Measurements from ENCODE around the gene DDX3X. TPM values are rescaled to one million over a fixed set of nuclear protein-coding genes. Genes with fewer than 3 reads are reported as not detected.

The DDX3X gene
- polyA plus RNA-seq, 1 of the 3 experiments (the other 2 are of a cell fraction): 30.9 TPM

DNA sequence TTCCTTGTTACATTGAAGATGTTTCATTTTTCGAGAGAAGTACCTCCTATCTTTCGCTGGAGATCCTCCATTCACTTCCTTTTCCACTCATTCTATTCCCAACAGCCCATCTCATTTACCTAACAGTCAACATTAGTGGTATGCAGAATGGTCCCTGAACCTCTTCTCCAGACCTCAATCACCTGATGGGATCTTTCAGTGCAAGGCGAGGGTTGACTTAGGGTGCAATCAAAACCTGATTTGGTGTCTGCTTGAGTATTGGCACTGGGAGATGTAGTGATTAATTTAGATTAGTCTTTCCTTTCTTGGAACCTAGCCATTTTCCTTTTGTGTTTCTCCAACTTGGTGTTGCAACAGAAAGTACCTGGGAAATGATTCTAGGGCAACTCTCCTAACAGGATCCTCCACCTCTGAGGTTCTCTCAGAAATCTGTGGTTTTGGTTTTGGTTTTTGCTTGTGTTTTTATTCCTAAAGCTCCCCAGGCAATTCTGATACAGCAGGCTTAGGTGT, 18.4 kb downstream of the DDX3X start:
- no peak overlapping the region for H2AFZ ChIP-seq (ENCODE audit: low read depth)
- H3K4me2 ChIP-seq: no peak overlapping the region
- H3K9ac ChIP-seq: no peak overlapping the region
- ChIA-PET POLR2A (no interaction called here), CTCF (no interaction called here)
- TF ChIP-seq SIN3A (IDR thresholded peaks at IDR 0.05; ENCODE audit: borderline replicate concordance, low read depth, low read length): 0 out of 2 replicates have a peak, but pooled peaks have one; percentile 36
- no peak for TF ChIP-seq RXRA (IDR thresholded peaks at IDR 0.05; ENCODE audit: borderline replicate concordance, low read depth)
- no peak for TF ChIP-seq TCF12 (IDR thresholded peaks at IDR 0.05)
- TF ChIP-seq GABPA (IDR thresholded peaks at IDR 0.05; ENCODE audit: low read depth): no peak
- no peak for TF ChIP-seq TAF1 (IDR thresholded peaks at IDR 0.05; ENCODE audit: borderline replicate concordance, low read depth, low read length)
- no peak for TF ChIP-seq NRF1 (IDR thresholded peaks at IDR 0.05; ENCODE audit: low read depth, low read length)
- H3K4me1 ChIP-seq (ENCODE audit: control insufficient read depth in 1 of 2, insufficient read depth in 2 of 2, low read depth in 1 of 2, low read length in 1 of 2): peaks cover 2 to 9% of the 10 kb centered on the region in 2 experiments; a peak in 1 of 4 replicates
- DNase-seq: no peak
- H3K27me3 ChIP-seq (ENCODE audit: insufficient read depth): no peaks in the 10 kb centered on the region
- no peaks in the 10 kb centered on the region for H3K9me2 ChIP-seq
- WGBS (ENCODE audit: low lambda C conversion rate): 75% methylated on average over 3 of the region's 3 CpGs
- H3K27ac ChIP-seq (ENCODE audit: low read depth in 2 of 2, low read length in 1 of 2): no peak overlapping the region
- peaks cover 43% of the 10 kb centered on the region for H4K20me1 ChIP-seq (ENCODE audit: insufficient read depth)
- H3K9me3 ChIP-seq: no peaks in the 10 kb centered on the region
- H3K36me3 ChIP-seq (replicated peaks in 1 of 2; ENCODE audit: control insufficient read depth in 1 of 2, insufficient read depth in 2 of 2, low read length in 1 of 2): peaks cover 33 to 38% of the 10 kb centered on the region in 2 experiments
- H3K79me2 ChIP-seq (ENCODE audit: insufficient read depth): peaks cover 8% of the 10 kb centered on the region; the same call in 1 of the 2 replicates
- H3F3A ChIP-seq (replicated peaks; ENCODE audit: insufficient read depth): peaks cover 50% of the 10 kb centered on the region
- no peak overlapping the region for H3K4me3 ChIP-seq (ENCODE audit: low read depth in 2 of 2, low read length in 1 of 2)

DNA sequence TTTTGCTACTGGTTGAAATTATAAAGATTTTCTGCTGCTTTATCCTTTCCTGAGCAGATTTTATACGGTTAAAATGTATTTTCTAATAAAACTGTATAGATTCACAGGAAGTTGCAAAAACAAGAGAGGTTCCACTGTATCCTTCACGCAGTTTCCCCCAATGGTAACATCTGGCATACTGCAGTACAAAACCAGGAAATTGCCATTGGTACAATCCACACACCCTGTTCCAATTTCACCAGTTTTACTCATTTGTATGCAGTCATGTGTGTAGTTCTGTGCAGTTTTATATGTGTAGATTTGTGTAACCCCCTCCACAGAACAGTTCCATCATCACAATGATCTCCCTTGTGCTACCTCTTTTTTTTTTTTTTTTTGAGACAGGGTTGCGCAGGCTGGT, 20.0 kb downstream of the DDX3X start:
- no peaks in the 10 kb centered on the region for H3K9me2 ChIP-seq
- TF ChIP-seq, protein P1, sequence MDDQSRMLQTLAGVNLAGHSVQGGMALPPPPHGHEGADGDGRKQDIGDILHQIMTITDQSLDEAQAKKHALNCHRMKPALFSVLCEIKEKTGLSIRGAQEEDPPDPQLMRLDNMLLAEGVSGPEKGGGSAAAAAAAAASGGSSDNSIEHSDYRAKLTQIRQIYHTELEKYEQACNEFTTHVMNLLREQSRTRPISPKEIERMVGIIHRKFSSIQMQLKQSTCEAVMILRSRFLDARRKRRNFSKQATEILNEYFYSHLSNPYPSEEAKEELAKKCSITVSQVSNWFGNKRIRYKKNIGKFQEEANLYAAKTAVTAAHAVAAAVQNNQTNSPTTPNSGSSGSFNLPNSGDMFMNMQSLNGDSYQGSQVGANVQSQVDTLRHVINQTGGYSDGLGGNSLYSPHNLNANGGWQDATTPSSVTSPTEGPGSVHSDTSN (IDR thresholded peaks at IDR 0.05): no peak
- TF ChIP-seq GATA2 (CRISPR knock-in tag; IDR thresholded peaks at IDR 0.05) (no peak), MXI1 (IDR thresholded peaks at IDR 0.05; ENCODE audit: low read depth, low read length) (no peak), RAD21 (IDR thresholded peaks at IDR 0.05; ENCODE audit: low read length) (no peak), GABPA (IDR thresholded peaks at IDR 0.05; ENCODE audit: low read depth) (no peak), EZH2phosphoT487 (IDR thresholded peaks at IDR 0.05; ENCODE audit: borderline replicate concordance, low read depth) (no peak)
- WGBS (ENCODE audit: low lambda C conversion rate): 83% methylated on average over 3 of the region's 3 CpGs
- peaks cover 35% of the 10 kb centered on the region for H3F3A ChIP-seq (replicated peaks; ENCODE audit: insufficient read depth)
- no peaks in the 10 kb centered on the region for H3K27me3 ChIP-seq (ENCODE audit: insufficient read depth)
- peaks cover 27% of the 10 kb centered on the region for H4K20me1 ChIP-seq (ENCODE audit: insufficient read depth)
- POLR2A ChIA-PET: no interaction called here
- peaks cover 17 to 24% of the 10 kb centered on the region in 2 experiments for H3K36me3 ChIP-seq (replicated peaks in 1 of 2; ENCODE audit: control insufficient read depth in 1 of 2, insufficient read depth in 2 of 2, low read length in 1 of 2)
- CTCF ChIA-PET: interaction anchor here (1.2 kb wide), 1 partner anchor 12 kb away, joined by 3 read pairs; no protein-coding TSS in a partner anchor
- H3K79me2 ChIP-seq (ENCODE audit: insufficient read depth): no peaks in the 10 kb centered on the region
- H3K27ac ChIP-seq (ENCODE audit: low read depth in 2 of 2, low read length in 1 of 2): no peak overlapping the region
- H3K9me3 ChIP-seq: no peaks in the 10 kb centered on the region
- H3K9ac ChIP-seq: no peak overlapping the region
- H3K4me1 ChIP-seq (ENCODE audit: control insufficient read depth in 1 of 2, insufficient read depth in 2 of 2, low read depth in 1 of 2, low read length in 1 of 2): peaks cover 2 to 9% of the 10 kb centered on the region in 2 experiments; a peak in 1 of 4 replicates
- H3K4me2 ChIP-seq: no peak overlapping the region
- no peak for DNase-seq
- no peak overlapping the region for H3K4me3 ChIP-seq (ENCODE audit: low read depth in 2 of 2, low read length in 1 of 2)
- H2AFZ ChIP-seq (ENCODE audit: low read depth): no peak overlapping the region

DNA sequence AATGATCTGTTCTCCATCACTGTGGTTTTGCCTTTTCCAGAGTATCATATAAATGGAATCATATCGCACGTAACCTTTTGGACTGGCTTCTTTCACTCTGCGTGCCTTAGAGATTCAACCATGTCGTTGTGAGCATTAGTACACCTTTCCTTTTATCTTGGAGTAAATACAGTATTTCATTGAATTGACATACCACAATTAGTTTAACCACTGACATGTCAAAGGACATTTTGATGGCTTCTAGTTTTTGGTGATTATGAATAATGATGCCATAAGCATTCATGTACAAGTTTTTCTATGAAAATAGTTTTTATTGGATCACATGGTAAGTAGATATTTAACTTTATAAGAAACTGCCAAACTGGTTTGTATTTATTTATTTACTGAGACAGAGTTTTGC, 35.2 kb downstream of the DDX3X start:
- Histone ChIP-seq H3K79me2 (ENCODE audit: insufficient read depth) (no peaks in the 10 kb centered on the region), H3K36me3 (replicated peaks in 1 of 2; ENCODE audit: control insufficient read depth in 1 of 2, insufficient read depth in 2 of 2, low read length in 1 of 2) (no peaks in the 10 kb centered on the region), H3K27me3 (ENCODE audit: insufficient read depth) (peaks cover 4% of the 10 kb centered on the region; the same call in 1 of the 2 replicates), H3K4me2 (no peak overlapping the region), H3K4me3 (ENCODE audit: low read depth in 2 of 2, low read length in 1 of 2) (no peak overlapping the region), H3K9me2 (no peaks in the 10 kb centered on the region), H4K20me1 (ENCODE audit: insufficient read depth) (no peaks in the 10 kb centered on the region), H3F3A (replicated peaks; ENCODE audit: insufficient read depth) (no peaks in the 10 kb centered on the region), H3K9ac (no peak overlapping the region), H3K9me3 (no peaks in the 10 kb centered on the region), H3K4me1 (ENCODE audit: control insufficient read depth in 1 of 2, insufficient read depth in 2 of 2, low read depth in 1 of 2, low read length in 1 of 2) (no peaks in the 10 kb centered on the region), H3K27ac (ENCODE audit: low read depth in 2 of 2, low read length in 1 of 2) (no peak overlapping the region), H2AFZ (ENCODE audit: low read depth) (no peak overlapping the region)
- TF ChIP-seq, protein P1 (IDR thresholded peaks at IDR 0.05): no peak
- TF ChIP-seq, protein P2, sequence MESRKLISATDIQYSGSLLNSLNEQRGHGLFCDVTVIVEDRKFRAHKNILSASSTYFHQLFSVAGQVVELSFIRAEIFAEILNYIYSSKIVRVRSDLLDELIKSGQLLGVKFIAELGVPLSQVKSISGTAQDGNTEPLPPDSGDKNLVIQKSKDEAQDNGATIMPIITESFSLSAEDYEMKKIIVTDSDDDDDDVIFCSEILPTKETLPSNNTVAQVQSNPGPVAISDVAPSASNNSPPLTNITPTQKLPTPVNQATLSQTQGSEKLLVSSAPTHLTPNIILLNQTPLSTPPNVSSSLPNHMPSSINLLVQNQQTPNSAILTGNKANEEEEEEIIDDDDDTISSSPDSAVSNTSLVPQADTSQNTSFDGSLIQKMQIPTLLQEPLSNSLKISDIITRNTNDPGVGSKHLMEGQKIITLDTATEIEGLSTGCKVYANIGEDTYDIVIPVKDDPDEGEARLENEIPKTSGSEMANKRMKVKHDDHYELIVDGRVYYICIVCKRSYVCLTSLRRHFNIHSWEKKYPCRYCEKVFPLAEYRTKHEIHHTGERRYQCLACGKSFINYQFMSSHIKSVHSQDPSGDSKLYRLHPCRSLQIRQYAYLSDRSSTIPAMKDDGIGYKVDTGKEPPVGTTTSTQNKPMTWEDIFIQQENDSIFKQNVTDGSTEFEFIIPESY (IDR thresholded peaks at IDR 0.05; ENCODE audit: borderline replicate concordance, low read depth): no peak
- no peak for TF ChIP-seq EP300 (IDR thresholded peaks at IDR 0.05; ENCODE audit: borderline replicate concordance in 1 of 2, low read depth in 1 of 2, low read length in 1 of 2)
- TF ChIP-seq, protein P3, sequence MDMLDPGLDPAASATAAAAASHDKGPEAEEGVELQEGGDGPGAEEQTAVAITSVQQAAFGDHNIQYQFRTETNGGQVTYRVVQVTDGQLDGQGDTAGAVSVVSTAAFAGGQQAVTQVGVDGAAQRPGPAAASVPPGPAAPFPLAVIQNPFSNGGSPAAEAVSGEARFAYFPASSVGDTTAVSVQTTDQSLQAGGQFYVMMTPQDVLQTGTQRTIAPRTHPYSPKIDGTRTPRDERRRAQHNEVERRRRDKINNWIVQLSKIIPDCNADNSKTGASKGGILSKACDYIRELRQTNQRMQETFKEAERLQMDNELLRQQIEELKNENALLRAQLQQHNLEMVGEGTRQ (IDR thresholded peaks at IDR 0.05; ENCODE audit: borderline replicate concordance, low read depth, low read length): no peak
- 46% methylated on average over 4 of the region's 4 CpGs for WGBS (ENCODE audit: low lambda C conversion rate)
- POLR2A ChIA-PET: no interaction called here
- DNase-seq: no peak
- CTCF ChIA-PET: no interaction called here
